Stimulated activated CD8-positive, alpha-beta memory T cell treated with anti-CD3 and anti-CD28 coated beads, Interleukin-7, amount 100 ng/mL, for 4 hours (primary cell): ENCODE results near the gene OR2H1.

Experiments
- DNase-seq, 2 donors: peaks; one replicate each; pipeline ENCODE4 v3.0.0-alpha.2; 2020; ENCODE audit warnings: low read depth in 2 of 2

The OR2H1 gene

DNA sequence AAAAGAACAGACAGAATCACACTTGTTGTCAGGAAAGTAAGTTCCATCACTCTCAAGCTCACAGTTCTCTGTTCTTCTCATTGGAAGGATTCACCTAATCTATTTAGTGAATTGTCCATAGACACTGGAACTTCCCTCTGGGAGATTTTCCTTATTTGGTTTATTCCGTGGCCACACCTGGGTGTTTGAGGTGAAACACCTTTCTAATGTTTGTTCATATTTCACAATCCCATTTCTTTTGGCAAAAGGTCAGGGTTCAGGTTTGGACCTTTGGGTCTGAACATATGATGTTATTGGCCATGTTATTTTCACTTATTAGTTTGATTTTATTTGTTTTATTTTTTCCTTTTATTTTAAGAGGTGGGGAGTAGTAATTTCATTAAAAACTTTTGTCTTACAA lies 26.8 kb downstream of the OR2H1 start:
- DNase-seq: no peak

DNA sequence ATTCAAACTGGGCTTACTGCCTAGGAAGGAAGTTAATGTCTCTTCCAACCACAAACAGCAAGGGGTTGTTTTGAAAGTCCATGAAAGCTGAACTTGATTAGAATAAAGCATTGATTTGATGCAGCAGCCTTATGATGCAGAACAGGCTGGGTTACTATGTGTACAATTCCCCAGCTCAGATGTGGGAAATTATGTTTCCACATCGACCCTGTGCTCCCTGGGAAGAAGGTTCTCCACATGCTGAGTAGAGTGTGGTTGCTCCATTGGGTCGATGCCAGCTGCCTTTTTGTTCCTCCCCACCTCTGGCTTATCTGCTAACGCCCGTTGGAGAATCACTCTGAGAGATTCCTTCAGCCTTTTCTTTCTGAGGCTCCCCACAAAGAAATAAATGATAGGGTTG lies 29.6 kb downstream of the OR2H1 start:
- DNase-seq: no peak

DNA sequence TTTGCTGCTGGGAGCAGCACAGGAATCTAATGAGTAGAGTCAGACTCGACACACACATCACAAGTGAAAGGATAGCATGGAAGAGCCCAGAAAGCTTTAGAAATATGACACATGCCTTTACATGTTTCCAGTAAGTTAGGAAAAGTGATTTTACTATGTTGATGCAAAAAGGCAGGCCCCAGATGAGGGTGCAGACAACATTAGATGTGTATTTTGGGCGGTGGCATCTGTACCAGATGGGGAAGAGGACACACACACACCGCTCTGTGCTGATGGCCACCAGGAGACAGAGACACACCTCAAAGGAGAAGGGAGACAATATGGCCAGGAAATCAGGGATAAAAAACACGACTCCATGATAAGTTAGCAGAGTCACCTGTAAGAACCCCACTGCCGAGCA lies 30.2 kb downstream of the OR2H1 start:
- no peak for DNase-seq

DNA sequence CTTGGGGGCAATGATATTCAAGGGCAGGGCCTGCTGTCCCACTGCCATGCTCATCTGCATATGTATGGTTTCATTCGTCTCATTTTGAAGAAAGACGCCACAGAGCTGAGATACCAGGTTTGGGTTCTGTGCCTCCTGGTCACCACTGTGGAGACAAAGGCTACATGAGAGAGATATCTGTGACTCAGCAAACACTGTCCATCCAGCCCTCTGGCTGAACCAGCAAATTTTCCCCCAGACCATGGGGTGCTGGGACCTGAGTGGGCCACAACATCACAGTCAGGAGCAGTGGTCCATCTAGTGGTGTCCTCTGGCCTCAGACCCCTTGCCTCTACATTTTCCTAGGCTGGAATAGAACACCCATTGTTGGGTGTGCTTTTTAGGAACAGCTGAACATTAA lies 30.7 kb downstream of the OR2H1 start, which contains the start of gene MAS1L:
MAS1L (minus strand) TSS at position 297 of the 400 bp plus-strand sequence; CDS start at position 243, 54 bp downstream.
- DNase-seq: no peak

DNA sequence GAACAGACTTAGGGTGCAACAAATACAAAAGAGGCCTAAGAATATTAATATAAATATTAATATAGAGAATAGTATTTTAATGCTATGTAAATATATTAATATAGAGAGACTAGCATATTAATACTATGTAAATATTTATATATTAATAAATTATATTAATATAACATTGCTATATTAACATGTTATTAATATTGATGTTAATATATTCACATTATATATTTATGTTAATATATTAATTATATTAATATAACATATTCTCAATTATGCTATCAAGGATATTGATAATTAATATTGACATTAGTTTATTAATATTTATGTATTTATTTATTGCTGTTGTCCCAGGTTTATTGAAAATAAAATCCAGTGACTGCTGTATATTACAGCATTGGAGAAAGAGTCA lies 31.9 kb downstream of the OR2H1 start:
- no peak for DNase-seq

DNA sequence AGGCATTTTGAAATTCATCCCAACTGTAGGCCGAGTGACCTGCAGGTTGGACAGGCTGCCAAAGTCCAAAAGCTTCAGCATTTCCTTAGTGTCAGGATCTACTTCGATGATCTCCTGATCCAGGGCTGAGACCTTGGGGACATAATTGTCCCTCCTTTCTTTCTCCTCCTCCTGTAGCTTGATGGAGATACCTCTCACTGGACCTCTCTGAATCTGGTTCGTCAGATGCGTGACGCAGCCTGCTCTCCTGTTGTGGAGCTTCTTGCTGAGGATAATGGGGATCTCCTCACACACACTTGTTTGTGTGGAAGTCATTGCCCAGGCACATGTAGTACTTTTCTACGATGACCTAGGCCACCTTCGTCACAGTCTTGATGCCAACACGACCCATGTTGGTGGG lies 32.3 kb downstream of the OR2H1 start:
- DNase-seq: no peak

DNA sequence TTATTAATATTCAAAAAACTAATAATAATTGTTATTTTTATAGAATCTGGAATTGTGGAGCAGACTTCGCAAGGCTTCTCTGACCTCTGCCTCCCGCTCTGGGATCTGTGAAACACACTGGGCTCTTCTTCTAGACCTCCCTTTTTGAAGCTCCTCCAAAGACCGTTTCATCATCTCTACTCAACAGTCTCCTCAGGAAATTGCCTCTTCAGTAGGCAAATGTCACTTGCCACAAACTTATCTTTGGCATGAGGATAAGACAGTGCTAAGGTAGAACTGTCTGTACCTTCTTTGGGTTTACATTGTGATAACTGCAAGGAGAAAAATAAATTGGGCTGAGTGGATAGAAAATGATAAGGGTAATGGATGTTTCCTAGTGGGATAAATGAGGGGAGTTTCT lies 33.1 kb downstream of the OR2H1 start:
- DNase-seq: no peak

DNA sequence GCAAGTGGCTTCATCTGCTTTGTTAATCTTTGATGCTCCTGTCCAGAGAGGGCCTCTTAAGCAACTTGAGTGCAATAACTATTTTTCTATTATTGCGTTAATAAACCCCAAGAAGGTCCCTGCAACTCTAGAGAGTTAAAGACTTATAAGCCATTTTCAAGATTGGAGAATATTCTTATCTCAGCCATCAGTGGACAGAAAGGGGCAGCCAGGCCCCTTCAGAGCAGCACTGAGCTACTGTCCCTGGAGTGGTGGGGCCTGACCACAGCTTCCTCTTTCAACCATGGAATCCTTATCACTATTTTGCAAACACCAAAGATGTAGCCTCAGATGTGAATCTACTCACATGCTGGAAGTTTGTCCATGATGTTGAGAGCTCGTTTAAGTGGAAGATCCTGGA lies 33.6 kb downstream of the OR2H1 start:
- DNase-seq: no peak

DNA sequence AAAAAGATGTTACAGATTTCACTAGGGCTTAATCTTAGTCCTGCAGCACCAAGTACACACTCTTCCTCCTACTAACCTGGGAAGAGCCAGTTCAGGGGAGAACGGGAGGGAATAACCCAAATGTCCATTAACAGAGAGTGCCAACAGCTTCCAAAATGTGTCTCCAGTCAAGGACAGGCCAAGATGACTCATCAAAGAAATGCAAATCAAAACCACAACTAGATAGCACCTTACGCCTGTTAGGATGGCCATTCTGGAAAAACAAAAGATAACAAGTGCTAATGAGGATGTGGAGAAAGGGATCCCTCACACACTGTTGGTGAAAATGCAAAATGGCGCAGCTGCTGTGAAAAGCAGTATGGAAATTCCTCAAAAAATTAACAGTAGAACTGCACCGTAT lies 34.6 kb downstream of the OR2H1 start:
- DNase-seq: no peak

DNA sequence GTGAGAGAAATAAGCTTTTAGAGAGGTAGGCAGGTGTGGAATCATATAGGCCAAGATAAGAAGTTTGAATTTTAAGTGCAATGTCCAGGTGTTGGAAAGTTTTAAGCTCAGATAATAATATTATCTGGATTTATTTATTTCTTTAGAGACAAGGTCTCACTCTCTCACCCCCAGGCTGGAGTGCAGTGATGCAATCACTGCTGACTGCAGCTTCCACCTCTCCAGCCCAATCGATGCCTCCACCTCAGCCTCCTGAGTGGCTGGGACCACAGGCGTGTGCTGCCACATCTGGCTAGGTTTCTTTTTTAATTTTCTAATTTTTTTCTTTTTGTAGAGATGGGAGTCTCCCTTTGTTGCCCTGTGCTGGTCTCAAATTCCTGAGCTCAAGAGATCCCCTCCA lies 36.3 kb downstream of the OR2H1 start:
- DNase-seq: no peak

DNA sequence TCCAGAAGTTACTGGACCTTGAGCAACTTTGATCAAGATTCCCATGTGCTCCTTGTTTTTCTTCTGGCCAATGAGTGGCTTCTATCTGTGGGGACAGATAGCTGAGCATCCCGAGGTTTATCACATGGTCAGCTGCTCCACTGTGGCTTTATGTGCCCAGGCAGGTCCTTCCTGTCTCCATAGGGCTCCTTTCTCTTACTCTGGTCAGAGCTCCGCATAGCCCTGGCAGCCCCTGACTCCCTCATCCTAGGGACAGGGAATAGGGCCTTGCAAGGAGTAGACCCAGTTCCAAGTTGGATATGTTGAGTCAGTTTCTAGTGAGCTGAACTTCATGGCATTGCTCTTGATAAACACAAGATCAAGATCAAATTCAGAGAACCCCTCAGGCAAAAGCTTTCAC lies 37.2 kb downstream of the OR2H1 start:
- DNase-seq: no peak

DNA sequence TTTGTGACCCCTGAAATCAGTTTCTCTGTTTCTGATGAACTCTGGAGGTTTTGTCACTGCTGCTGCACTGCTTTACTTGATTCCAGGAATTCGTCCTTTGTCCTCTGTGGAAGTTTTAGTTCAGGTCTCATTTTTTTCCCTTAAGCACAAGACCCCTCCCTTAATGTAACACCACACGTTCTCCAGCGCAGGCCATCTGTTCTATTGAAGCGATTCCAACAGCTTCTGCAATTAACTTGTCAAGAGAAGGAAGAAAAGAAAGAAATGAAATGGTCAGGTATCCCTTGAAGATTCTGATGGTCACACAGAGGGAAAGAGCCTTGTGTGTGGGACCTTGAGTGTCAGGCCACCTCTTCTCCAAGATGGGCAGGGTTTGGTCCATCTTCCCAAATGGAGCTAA lies 38.6 kb downstream of the OR2H1 start:
- no peak for DNase-seq

DNA sequence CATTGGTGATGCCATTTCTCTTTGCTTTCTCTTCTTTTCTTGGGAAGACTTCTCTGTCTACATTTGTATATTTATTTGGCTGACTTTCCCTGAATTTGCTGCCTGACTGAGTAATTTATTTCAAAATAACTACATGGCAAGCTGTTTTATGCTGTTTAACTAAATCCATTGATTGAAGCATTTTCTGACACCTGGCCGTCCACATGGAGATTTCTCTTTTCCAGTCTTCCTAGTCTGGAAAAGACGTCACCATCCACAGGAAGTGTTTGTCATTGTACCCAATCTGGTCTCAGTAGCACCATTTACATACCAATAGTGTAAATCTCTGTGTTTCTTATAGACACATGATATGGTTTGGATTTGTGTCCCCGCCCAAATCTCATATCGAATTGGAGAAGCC lies 40.0 kb downstream of the OR2H1 start:
- DNase-seq: no peak

DNA sequence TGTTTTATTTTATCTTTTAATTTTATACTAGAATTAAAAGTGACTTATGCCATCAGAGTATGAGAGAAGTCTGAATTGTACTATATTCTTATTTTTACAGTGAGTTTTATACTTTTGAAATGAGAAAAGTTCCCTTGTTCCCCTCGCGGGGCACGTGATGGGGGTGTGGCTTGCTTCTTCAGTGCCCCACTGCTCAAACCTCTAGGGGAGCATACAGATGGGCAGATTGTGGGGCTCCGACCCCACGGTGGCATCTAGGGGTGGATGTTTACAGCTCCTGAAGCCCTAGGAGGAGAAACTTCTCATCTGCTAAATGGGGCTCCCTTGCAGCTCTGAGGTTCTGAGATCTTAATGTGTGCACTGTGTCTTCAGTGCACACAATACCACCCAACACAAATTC lies 42.7 kb downstream of the OR2H1 start:
- DNase-seq: no peak

DNA sequence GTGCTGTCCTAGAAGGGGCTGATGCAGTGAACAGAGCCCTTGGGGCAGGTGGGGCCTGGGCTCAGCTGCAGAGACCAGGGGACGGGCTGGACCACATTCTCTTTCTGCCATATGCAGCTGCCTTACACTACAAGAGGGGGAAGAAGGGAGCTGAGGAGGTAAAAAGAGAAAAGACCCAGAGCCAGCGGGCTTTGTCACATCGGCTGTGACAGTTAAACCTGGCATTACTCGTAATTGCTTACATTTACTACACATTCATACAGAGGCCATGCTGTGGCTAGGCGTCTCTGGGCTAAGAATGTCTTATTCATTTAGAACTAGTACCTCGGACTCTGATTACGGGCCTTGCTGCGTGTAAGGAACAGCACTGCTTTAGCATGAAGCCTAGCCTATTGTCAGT lies 43.6 kb downstream of the OR2H1 start:
- no peak for DNase-seq

DNA sequence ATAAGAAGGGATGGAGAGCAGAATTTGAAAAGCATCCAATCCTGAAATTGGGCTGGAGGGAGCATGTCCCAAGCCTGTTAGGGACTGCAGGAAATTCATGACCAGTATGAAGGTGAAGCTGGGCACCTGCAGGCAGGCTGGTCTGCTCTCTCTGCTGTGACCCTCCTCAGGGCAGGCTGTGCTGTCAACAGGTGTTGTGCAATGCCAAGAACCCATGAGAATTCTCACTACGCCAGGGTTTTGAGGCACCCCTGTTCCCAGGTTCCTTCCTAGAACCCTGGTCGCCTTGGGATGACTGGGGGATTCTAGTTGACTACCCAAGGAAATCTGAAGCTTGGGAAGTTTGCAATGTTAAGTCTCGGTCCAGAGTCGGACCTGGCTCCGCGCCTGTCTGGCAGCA lies 44.2 kb downstream of the OR2H1 start:
- no peak for DNase-seq

DNA sequence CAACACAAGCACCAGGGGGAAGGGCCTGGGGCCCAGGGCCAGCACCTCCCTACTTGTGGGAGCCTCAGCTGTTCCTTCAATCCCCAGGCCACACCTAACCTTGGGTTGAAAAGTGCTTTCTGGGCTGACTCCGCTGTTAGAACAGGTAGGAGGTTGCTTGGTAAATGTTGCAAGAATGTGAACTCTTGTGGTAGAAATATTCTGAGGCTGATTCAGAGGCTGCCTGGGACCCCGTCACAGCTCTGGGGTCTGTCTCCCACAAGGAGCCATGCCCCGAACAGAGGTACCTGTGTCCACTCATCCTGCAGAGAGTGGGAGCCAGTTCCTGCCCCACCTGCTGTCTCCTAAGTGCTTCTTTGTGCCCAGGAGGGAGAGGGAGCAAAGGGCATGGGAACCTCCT lies 45.2 kb downstream of the OR2H1 start:
- no peak for DNase-seq

DNA sequence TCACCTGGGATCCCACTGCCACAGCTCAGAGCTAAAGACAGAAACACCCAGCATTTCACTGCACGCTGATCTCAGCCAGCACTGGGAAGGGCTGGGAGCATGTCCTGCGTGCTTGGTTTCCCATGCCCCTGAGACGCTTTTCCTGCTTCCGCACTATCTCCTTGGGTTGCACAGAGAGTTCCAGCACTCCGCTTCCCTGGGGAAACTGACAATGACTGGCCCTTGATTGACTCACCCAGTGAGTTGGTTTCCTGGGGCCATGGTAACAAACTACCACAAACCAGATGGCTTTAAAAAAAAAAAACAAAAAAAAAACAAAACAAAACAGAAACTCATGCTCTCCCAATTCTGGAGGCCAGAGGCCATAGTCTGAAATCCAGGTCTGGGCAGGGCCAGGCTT lies 45.6 kb downstream of the OR2H1 start:
- no peak for DNase-seq

DNA sequence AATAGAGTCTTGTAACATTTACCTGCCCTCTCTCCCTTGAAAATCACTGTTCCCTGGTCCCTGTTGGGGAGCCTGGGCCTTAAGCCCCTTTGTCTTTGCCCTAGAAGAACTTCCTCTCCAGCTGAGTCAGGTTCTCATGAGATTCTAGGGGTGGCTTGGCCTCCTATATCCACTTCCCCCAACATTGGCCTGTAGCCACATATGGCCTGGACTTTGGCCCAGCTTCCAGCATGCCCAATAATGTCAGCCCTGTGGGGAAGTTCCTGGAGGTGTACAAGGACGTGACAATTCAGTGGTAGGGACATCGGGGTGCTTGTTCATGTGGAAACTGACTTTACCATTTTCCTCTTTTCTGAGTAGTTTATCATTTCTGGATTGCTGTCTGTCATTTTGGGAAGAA lies 48.0 kb downstream of the OR2H1 start:
- no peak for DNase-seq

DNA sequence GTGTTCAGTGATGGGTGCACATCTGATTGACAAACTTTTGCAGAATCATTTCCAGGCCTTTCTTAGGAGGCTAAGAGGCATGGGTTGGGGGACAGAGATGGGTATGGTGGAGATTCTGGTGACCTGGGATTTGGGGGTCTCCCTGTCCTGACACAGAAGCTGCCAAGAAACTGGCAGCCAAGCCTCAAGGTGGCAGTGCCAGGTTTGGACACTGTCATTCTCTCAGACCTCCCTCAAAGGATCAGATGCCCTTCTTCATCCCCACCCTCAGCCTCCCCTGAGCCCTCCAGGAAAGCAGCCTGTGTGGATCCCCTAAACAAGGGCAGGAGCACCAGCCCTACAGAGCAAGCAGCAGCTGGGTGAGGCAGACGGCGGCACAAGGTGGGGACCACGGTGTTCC lies 48.9 kb downstream of the OR2H1 start:
- DNase-seq: no peak

DNA sequence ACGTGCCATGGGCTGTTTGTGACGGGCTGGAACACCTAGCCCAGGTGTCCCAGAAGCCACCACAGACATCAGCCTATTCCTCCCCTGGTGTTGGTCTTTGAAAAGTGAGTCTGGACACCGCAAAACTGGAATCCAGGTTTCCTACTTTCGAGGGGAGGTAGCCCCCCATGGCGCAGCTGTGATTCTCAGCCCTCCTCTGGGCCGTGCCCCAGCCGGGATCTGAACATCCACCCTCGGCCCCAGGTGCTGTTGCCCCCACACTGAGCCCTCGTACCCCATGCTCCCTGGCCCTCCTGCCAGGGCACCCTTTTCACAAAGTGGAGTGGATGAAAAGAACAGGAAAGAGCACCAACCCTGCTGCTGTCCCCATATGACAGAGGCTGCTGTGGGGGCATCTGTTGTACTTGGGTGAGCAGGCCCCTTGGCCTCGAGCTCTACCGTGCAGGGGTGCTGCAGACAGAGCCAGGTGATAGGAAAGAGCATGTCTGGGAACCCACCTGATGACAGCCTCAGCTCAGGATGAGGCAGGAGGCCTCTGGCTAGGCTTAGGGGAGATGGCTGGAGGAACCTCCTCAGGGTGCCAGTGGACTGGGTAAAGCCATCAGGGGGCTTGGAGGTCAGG lies 49.6 kb downstream of the OR2H1 start:
- DNase-seq: no peak

DNA sequence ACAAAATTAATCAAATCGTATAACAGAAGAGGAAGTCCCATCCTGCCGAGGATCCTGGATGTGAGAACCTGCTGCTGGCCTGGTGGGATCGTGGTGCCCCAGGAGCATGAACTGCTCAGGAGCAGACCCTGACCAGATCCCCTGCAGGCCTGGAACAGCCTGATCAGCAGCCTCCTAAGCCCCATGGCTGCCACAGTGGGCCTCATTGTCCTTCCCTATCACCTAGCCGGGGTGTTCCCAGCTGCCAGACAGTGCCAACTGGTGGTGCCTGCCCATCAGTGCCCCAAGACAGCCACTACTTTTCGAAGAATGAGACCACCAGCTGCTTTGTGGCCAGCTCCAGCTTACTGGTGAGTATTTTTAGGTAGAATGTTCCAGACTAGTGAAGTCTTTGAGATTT lies 50.4 kb downstream of the OR2H1 start:
- no peak for DNase-seq

DNA sequence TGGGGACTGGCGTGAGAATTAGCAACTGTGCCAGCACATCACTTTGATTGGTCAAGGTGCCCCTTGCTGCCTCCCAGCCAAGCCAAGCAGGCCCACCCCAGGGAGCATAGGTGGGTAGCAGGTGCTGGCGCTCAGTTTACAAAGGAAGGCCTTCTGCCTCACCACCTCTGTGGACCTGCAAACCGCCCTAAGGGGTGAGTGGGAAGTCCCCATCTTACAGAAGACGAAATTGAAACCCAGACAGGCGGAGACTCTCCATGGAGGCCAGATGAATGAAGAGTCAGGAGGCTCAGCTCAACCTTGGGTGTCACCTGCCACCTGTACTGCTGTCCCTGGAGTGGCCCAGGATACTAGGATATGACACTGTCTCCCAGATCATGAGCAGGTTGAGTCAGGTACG lies 52.3 kb downstream of the OR2H1 start:
- DNase-seq: no peak

DNA sequence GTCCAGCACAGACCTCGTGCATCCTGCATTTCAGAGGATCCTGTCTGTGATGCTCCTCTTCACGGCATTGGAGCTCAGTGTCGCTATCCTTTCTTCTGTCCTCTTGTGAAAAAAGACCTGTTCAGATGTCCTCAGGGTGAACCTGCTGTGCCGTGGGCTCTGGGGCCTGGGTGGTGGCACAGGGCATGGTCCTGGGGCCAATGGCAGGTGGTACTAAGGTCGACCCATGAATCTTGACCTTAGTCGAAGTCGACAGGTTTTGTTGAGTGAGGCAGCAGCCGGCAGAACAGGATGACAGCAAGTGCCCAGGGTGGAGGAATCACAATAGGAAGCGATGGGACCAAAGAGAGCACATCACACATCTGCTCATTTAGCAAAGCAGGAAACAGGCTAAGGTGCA lies 52.8 kb downstream of the OR2H1 start:
- no peak for DNase-seq

DNA sequence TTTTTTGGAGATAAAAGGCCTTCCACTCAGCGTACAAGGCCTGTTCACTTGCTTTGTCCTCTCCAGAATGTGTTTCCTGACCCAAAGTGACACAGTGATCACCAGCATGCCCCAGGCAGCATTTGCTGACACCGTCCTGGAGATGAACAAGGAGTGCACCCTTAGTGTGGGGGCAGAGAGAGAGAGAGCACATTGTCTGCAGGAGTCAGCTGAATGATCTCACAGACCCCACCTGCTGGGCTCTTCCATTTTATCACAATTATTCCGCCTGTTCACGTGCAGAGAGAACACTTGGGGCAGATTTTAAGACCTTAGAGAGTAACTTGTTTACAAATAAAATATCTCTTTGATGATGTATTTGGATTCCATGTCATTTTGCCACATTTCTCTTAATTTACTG lies 53.2 kb downstream of the OR2H1 start:
- no peak for DNase-seq
